Natural killer cell (primary cell): ENCODE data around the gene RUSF1. TPM values are rescaled to one million over a fixed set of nuclear protein-coding genes. Genes with fewer than 3 reads are reported as not detected.

ENCODE experiments used
- ATAC-seq, 3 donors: fragments of 150-1000 bp in 2 of 3; fragments of 200-7000 bp in 1 of 3; cut with Tn5 transposase; 1 replicate in 1 of 3; 2 replicates in 2 of 3; pipeline ENCODE4 v1.10.0; 2021; ENCODE audit warnings: mild to moderate bottlenecking in 2 of 3, moderate library complexity in 2 of 3
- DNase-seq, 2 donors: peaks; one replicate each; pipeline versions ENCODE4 v3.0.0 to v3.0.0-alpha.2; 2013 to 2021; ENCODE audit warnings: mixed read lengths in 1 of 2
- H3K27ac ChIP-seq: one replicate; pipeline ENCODE4 v1.5.1; 2013; ENCODE audit warnings: mild to moderate bottlenecking, low read length
- H3K27me3 ChIP-seq: one replicate; pipeline ENCODE4 v1.6.1; 2013; ENCODE audit warnings: low read length; ENCODE audit not compliant: control insufficient read depth, insufficient read depth
- H3K36me3 ChIP-seq: one replicate; pipeline ENCODE4 v1.6.1; 2013; ENCODE audit warnings: low read length; ENCODE audit not compliant: control insufficient read depth, insufficient read depth
- H3K4me1 ChIP-seq: one replicate; pipeline ENCODE4 v1.6.1; 2013; ENCODE audit warnings: low read length; ENCODE audit not compliant: control insufficient read depth, insufficient read depth
- H3K4me3 ChIP-seq: one replicate; pipeline ENCODE4 v1.5.1; 2013; ENCODE audit warnings: low read length
- H3K9me3 ChIP-seq: one replicate; pipeline ENCODE4 v1.6.1; 2013; ENCODE audit warnings: low read length; ENCODE audit not compliant: control insufficient read depth, insufficient read depth
- H3K27ac Mint-ChIP-seq, 2 donors: one replicate each; pipeline ENCODE4 v1.8.0; 2022; ENCODE audit warnings: mild to moderate bottlenecking in 2 of 2, mixed read lengths in 2 of 2, moderate library complexity in 1 of 2
- H3K27me3 Mint-ChIP-seq, 2 donors: one replicate each; pipeline ENCODE4 v1.8.0; 2022; ENCODE audit warnings: low read depth in 2 of 2, mixed read lengths in 2 of 2
- H3K36me3 Mint-ChIP-seq: one replicate; pipeline ENCODE4 v1.8.0; 2022; ENCODE audit warnings: mixed read lengths
- H3K4me1 Mint-ChIP-seq, 2 donors: one replicate each; pipeline ENCODE4 v1.8.0; 2022; ENCODE audit warnings: mixed read lengths in 2 of 2
- H3K4me3 Mint-ChIP-seq: one replicate; pipeline ENCODE4 v1.8.0; 2022; ENCODE audit warnings: mild to moderate bottlenecking, moderate library complexity, mixed read lengths
- H3K9me3 Mint-ChIP-seq, 2 donors: one replicate each; pipeline ENCODE4 v1.8.0; 2022; ENCODE audit warnings: mixed read lengths in 2 of 2
- WGBS: methylation state at CpG from one replicate; pipeline ENCODE4 v1.1.7; 2013; ENCODE audit warnings: missing lambda C conversion rate; ENCODE audit not compliant: insufficient coverage; 5-methylcytosine and 5-hydroxymethylcytosine counted together
- intact Hi-C: fragments of 100-400 bp; cut with micrococcal nuclease; formaldehyde crosslinking; loops from one replicate; pipeline ENCODE4 v1.14.2; 2022
- total RNA-seq, 4 donors: library from RNA; stranded (reverse); fragments of 120-200 nt in 1 of 4; gene quantifications; one replicate each; pipeline versions ENCODE4 v1.2.3 to v1.2.4, GENCODE V29; 2013 to 2022
- TF ChIP-seq, protein P1 (sequence below): fragments of 200-600 bp; IDR thresholded peaks from one replicate; pipeline ENCODE4 v1.8.0; 2022; ENCODE audit warnings: antibody characterized with exemption

Gene RUSF1
- total RNA-seq, 3 donors from 2014 or later (not counting 1 experiment from before 2014, with no cell fraction given), result 50.2 to 61.5 (median 51.9) TPM

DNA sequence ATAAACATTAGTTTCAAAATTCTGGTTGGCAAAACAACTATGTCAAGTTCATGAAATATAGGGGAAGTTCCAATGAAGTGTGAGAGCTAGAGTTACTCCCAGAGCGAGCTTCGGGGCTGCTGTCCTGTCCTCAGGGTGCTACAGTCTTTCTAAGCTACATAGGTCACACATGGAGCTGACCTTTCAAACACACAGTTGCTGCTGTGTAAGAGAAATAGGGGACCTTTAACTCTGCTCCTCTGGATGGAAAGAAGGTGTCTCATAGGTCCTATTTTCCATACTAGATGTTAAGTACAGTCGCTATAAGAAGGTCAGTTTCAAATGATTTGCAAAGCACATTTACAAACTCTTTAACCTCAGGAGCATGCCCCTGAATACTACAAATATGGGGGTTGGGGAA is 13.2 kb upstream of the RUSF1 start:
- Histone ChIP-seq H3K4me3 (no peak overlapping the region), H3K27ac (no peak overlapping the region), H3K27me3 (no peaks in the 10 kb centered on the region), H3K9me3 (no peaks in the 10 kb centered on the region), H3K4me1 (no peaks in the 10 kb centered on the region), H3K36me3 (no peaks in the 10 kb centered on the region)
- H3K4me3 Mint-ChIP-seq, result no peak overlapping the region
- H3K9me3 Mint-ChIP-seq, result no peaks in the 10 kb centered on the region
- intact Hi-C loops, result no loop called here
- no peak for DNase-seq
- peaks cover 10 to 11% of the 10 kb centered on the region in 2 donors for H3K27me3 Mint-ChIP-seq
- 68% methylated on average over 2 of the region's 3 CpGs for WGBS
- no peak overlapping the region for H3K27ac Mint-ChIP-seq
- no peaks in the 10 kb centered on the region for H3K4me1 Mint-ChIP-seq
- TF ChIP-seq, protein P1, sequence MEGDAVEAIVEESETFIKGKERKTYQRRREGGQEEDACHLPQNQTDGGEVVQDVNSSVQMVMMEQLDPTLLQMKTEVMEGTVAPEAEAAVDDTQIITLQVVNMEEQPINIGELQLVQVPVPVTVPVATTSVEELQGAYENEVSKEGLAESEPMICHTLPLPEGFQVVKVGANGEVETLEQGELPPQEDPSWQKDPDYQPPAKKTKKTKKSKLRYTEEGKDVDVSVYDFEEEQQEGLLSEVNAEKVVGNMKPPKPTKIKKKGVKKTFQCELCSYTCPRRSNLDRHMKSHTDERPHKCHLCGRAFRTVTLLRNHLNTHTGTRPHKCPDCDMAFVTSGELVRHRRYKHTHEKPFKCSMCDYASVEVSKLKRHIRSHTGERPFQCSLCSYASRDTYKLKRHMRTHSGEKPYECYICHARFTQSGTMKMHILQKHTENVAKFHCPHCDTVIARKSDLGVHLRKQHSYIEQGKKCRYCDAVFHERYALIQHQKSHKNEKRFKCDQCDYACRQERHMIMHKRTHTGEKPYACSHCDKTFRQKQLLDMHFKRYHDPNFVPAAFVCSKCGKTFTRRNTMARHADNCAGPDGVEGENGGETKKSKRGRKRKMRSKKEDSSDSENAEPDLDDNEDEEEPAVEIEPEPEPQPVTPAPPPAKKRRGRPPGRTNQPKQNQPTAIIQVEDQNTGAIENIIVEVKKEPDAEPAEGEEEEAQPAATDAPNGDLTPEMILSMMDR, result no peak
- ATAC-seq, result no peak
- no peaks in the 10 kb centered on the region for H3K36me3 Mint-ChIP-seq

GRCh38 chr16:31519759-31520431 is 11.7 kb upstream of the RUSF1 start:
- Mint-ChIP-seq H3K36me3 (no peaks in the 10 kb centered on the region), H3K4me3 (no peak overlapping the region), H3K27ac (no peak overlapping the region), H3K4me1 (no peaks in the 10 kb centered on the region), H3K9me3 (no peaks in the 10 kb centered on the region), H3K27me3 (peaks cover 10 to 14% of the 10 kb centered on the region in 2 donors)
- TF ChIP-seq, protein P1, result no peak
- Histone ChIP-seq H3K27ac (no peak overlapping the region), H3K36me3 (no peaks in the 10 kb centered on the region), H3K4me1 (no peaks in the 10 kb centered on the region), H3K27me3 (no peaks in the 10 kb centered on the region), H3K9me3 (no peaks in the 10 kb centered on the region), H3K4me3 (no peak overlapping the region)
- ATAC-seq (no peak), DNase-seq (no peak)
- intact Hi-C loops, result no loop called here
- 54% methylated on average over 2 of the region's 2 CpGs for WGBS

DNA sequence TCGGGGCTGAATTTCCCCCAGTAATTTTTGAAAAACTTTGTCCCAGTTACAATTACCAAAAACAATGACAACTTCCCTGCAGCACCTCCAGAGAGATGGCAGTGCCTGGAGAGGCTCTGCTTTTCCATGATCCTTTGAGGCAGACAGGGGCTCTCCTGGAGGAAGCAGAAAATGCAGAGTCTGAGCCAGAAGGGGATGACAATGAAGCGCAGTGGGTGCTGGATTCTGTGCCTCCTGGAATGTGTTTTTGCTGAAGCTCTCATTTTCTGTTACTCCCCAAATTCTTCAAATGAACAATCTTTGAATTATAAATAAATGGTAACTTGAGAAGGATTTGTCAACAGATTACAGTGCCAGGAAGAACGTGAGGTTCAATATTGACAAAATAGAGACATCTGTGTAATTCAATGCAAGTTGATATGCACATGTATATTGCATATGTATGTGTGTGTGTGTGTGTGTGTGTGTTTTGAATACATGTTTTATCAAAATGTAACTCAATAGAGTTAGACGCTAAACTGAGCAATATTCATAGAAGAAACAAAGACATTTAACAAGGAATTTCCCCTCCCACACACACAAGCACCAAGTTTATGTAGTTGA is 9.7 kb upstream of the RUSF1 start:
- Histone ChIP-seq H3K27me3 (no peaks in the 10 kb centered on the region), H3K27ac (no peak overlapping the region), H3K4me3 (no peak overlapping the region), H3K9me3 (no peaks in the 10 kb centered on the region), H3K36me3 (no peaks in the 10 kb centered on the region), H3K4me1 (no peaks in the 10 kb centered on the region)
- intact Hi-C loops, result no loop called here
- DNase-seq, result no peak
- TF ChIP-seq, protein P1, result no peak
- no peak overlapping the region for H3K27ac Mint-ChIP-seq
- no peak overlapping the region for H3K4me3 Mint-ChIP-seq
- no peaks in the 10 kb centered on the region for H3K36me3 Mint-ChIP-seq
- ATAC-seq, result no peak
- H3K27me3 Mint-ChIP-seq, result peaks cover 10 to 14% of the 10 kb centered on the region in 2 donors
- no peaks in the 10 kb centered on the region for H3K4me1 Mint-ChIP-seq
- no peaks in the 10 kb centered on the region for H3K9me3 Mint-ChIP-seq
- WGBS, result 93% methylated on average over 3 of the region's 4 CpGs
